ENCODE data around the gene MFAP2.

The MFAP2 gene

DNA sequence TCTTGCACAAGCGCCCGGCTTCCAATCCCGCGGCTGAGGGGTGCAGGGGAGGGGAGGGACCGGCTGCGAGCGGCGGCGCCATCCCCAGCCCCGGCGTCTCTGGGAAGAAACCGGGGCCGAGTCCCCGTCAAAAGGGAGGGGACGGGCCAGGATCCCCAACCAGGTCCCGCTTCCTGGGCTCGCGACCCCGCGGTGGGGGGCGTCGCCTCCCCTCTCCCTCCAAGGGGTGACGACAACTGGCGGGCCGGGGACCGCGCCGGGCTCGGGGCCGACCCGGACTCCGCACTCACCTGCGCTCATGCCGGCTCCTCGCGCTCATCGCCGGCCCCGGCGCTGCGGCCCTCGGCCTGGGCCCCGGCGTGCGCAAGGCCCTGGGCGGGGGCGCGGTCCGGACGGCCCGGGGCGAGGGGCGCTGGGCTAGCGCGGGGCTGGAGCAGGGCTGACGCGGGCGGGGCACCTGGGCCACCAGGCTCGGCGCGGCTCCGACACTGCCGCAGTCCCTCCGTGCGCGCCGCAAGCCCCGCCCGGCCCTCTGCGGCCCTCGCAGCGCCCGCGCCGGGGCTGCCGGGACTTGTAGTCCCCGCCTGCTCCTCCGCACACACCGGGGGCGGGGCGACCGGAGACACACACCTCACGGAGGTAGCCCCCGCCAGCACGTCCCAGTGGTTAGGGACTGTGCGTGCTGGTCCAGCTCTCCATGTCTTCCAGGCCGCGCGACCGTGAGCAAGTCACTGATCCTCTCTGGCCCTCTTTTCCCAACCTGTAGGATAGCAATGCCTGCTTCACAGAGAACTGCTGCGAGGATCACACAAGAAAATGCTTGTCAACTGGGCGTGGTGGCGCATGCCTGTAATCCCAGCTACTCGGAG lies 31.3 kb upstream of the MFAP2 start, which contains the start of gene ATP13A2:
ATP13A2 (minus strand) TSS at position 490 of the 869 bp plus-strand sequence; CDS start at position 300, 190 bp downstream.
- Histone ChIP-seq H3K4me2 (ENCODE audit: low read length) (peak within 1 kb of the TSS; percentile 90), H4K20me1 (ENCODE audit: control insufficient read depth, insufficient read depth, low read depth, low read length) (peaks cover 8% of the 10 kb centered on the region; the same call in 1 of the 2 replicates), H3K27me3 (ENCODE audit: control insufficient read depth, low read length) (no peaks in the 10 kb centered on the region), H3K27ac (ENCODE audit: low read depth, low read length) (no peak within 1 kb of the TSS), H3K4me3 (ENCODE audit: low read length) (peak within 1 kb of the TSS; percentile 78), H3K79me2 (ENCODE audit: control insufficient read depth, low read length) (no peaks in the 10 kb centered on the region), H3K36me3 (ENCODE audit: control insufficient read depth, low read length) (no peaks in the 10 kb centered on the region), H3K9me2 (replicated peaks; ENCODE audit: control insufficient read depth, low read length) (no peaks in the 10 kb centered on the region), H3F3A (ENCODE audit: control insufficient read depth, insufficient read depth) (no peaks in the 10 kb centered on the region), H3K4me1 (ENCODE audit: control insufficient read depth, low read length) (peaks cover 26% of the 10 kb centered on the region), H3K9me3 (ENCODE audit: control insufficient read depth, insufficient read depth, low read length) (no peaks in the 10 kb centered on the region)
- TF ChIP-seq, protein P1, sequence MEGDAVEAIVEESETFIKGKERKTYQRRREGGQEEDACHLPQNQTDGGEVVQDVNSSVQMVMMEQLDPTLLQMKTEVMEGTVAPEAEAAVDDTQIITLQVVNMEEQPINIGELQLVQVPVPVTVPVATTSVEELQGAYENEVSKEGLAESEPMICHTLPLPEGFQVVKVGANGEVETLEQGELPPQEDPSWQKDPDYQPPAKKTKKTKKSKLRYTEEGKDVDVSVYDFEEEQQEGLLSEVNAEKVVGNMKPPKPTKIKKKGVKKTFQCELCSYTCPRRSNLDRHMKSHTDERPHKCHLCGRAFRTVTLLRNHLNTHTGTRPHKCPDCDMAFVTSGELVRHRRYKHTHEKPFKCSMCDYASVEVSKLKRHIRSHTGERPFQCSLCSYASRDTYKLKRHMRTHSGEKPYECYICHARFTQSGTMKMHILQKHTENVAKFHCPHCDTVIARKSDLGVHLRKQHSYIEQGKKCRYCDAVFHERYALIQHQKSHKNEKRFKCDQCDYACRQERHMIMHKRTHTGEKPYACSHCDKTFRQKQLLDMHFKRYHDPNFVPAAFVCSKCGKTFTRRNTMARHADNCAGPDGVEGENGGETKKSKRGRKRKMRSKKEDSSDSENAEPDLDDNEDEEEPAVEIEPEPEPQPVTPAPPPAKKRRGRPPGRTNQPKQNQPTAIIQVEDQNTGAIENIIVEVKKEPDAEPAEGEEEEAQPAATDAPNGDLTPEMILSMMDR (IDR thresholded peaks at IDR 0.05; ENCODE audit: low read depth, low read length, poor library complexity, severe bottlenecking) = no peak
- TF ChIP-seq EZH2phosphoT487 (IDR thresholded peaks at IDR 0.05; ENCODE audit: borderline replicate concordance, low read length) = no peak

DNA sequence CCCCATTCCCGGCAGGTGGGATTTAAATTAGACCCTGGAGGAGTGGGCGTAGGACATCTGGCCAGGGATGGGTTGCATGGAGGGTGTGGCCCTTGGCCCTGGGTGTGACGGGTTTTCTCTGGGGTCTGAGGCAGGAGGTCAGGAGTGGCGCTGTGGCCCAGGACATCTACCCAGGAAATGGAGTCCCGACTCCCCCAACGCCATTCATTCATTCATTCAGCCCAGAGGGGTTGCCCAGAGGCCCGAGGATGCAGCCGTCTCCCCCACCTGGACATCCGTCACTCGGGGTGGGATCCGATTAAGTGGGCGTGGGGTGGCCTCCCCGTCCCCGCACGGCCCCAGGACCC lies 30.6 kb upstream of the MFAP2 start:
- H4K20me1 ChIP-seq (ENCODE audit: control insufficient read depth, insufficient read depth, low read depth, low read length) = peaks cover 8% of the 10 kb centered on the region; the same call in 1 of the 2 replicates
- H3K9me3 ChIP-seq (ENCODE audit: control insufficient read depth, insufficient read depth, low read length) = no peaks in the 10 kb centered on the region
- H3K4me1 ChIP-seq (ENCODE audit: control insufficient read depth, low read length) = peaks cover 26% of the 10 kb centered on the region
- no peaks in the 10 kb centered on the region for H3K27me3 ChIP-seq (ENCODE audit: control insufficient read depth, low read length)
- TF ChIP-seq, protein P1 (IDR thresholded peaks at IDR 0.05; ENCODE audit: low read depth, low read length, poor library complexity, severe bottlenecking) = no peak
- TF ChIP-seq EZH2phosphoT487 (IDR thresholded peaks at IDR 0.05; ENCODE audit: borderline replicate concordance, low read length) = no peak
- H3K9me2 ChIP-seq (replicated peaks; ENCODE audit: control insufficient read depth, low read length) = no peaks in the 10 kb centered on the region
- no peaks in the 10 kb centered on the region for H3K79me2 ChIP-seq (ENCODE audit: control insufficient read depth, low read length)
- H3K4me2 ChIP-seq (ENCODE audit: low read length) = peak overlapping the region; percentile 90
- H3K27ac ChIP-seq (ENCODE audit: low read depth, low read length) = no peak overlapping the region
- peak overlapping the region; percentile 78 for H3K4me3 ChIP-seq (ENCODE audit: low read length)
- H3K36me3 ChIP-seq (ENCODE audit: control insufficient read depth, low read length) = no peaks in the 10 kb centered on the region
- no peaks in the 10 kb centered on the region for H3F3A ChIP-seq (ENCODE audit: control insufficient read depth, insufficient read depth)

DNA sequence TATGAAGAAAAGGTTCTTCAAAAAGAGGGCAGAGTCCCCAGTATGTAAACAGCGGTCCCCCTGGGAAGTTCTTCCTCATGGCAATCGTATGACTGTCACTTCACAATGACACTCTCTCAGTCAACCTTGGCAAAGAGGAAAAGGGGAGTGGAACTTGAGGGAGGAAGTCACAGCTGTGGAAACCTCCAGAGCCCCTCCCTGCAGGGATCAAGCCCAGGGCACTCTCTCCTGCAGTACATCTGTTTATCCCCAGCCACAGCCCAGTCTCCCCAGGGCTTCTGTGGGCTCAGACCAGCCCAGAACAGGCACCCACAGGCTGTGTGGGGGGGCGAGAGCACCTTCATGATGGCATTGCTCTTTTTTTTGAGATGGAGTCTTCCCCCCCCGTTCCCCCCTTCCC lies 29.3 kb upstream of the MFAP2 start:
- Histone ChIP-seq H3K4me2 (ENCODE audit: low read length) (peak overlapping the region; percentile 14; the same call in 1 of the 2 replicates), H3K4me1 (ENCODE audit: control insufficient read depth, low read length) (peaks cover 26% of the 10 kb centered on the region), H3K9me3 (ENCODE audit: control insufficient read depth, insufficient read depth, low read length) (no peaks in the 10 kb centered on the region), H3K27me3 (ENCODE audit: control insufficient read depth, low read length) (no peaks in the 10 kb centered on the region), H3F3A (ENCODE audit: control insufficient read depth, insufficient read depth) (no peaks in the 10 kb centered on the region), H3K27ac (ENCODE audit: low read depth, low read length) (no peak overlapping the region), H3K4me3 (ENCODE audit: low read length) (no peak overlapping the region), H4K20me1 (ENCODE audit: control insufficient read depth, insufficient read depth, low read depth, low read length) (peaks cover 8% of the 10 kb centered on the region; the same call in 1 of the 2 replicates), H3K36me3 (ENCODE audit: control insufficient read depth, low read length) (no peaks in the 10 kb centered on the region), H3K9me2 (replicated peaks; ENCODE audit: control insufficient read depth, low read length) (no peaks in the 10 kb centered on the region), H3K79me2 (ENCODE audit: control insufficient read depth, low read length) (no peaks in the 10 kb centered on the region)
- TF ChIP-seq, protein P1 (IDR thresholded peaks at IDR 0.05; ENCODE audit: low read depth, low read length, poor library complexity, severe bottlenecking) = no peak
- no peak for TF ChIP-seq EZH2phosphoT487 (IDR thresholded peaks at IDR 0.05; ENCODE audit: borderline replicate concordance, low read length)

Data from DOHH2 (cell line).